Astrocyte (in vitro differentiated cells and primary cell): Measurements from ENCODE around the gene NETO2.

Experiments
- CTCF ChIP-seq: IDR thresholded peaks from 2 replicates; pipeline ENCODE4 v1.5.1; 2011; ENCODE audit warnings: low read depth, mild to moderate bottlenecking, inconsistent platforms, low read length, moderate library complexity; ENCODE audit not compliant: insufficient read depth
- EZH2 ChIP-seq: IDR thresholded peaks from 2 replicates; pipeline ENCODE4 v1.6.1; 2012; ENCODE audit warnings: mild to moderate bottlenecking, low read length, inconsistent platforms; ENCODE audit not compliant: insufficient read depth

DNA sequence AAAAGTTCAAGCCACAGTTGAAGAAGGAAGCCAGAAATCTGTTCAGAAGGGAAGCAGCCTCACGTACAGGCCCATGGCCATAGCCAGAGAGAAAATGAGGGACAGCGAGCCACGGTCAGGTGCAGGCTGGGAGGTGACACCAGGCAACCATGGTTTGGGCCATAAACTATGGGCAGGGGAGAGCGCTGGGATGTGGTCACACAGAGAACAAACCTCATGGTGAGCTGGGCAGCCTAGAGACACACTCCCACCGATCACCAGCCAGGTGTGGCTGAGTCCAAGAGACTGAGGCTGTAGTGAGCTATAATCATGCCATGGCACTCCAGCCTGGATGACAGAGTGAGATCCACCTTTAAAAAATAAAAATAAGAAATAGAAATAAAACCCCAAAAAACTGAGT, 76.5 kb downstream of the NETO2 start:
- TF ChIP-seq CTCF (no peak), EZH2 (no peak)
